GM21367 (cell line): ENCODE results near the gene ARNT2.

ENCODE experiments used
- ATAC-seq: cut with Tn5 transposase; IDR thresholded peaks from one replicate; pipeline ENCODE4 v1.9.1; 2021; ENCODE audit not compliant: unreplicated experiment

Gene ARNT2

DNA sequence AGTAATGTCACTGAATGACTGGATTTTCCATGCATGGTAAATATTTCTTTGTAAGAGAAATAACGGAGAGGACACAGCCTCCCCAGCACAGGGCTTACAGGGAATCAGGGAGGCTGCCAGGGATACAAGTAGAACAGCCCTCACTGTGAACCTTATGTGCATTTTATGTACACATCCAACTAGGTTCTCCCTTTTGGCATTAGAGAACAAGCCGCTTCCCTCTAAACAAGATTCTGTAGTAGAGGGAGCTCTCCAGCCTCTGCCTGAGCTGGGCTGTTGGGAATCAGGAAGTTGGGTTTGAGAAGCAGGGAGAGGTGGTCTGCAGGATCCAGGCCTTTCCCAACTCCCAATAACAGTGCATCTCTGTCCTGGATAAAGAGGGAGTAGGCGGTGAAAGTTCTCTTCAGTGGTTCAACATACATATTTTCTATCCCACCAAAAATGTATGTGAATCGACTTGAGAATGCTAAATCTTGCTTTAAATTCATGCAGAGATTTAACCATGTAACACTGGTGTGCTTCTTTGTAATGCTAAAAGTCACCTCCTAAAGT lies 83.7 kb downstream of the ARNT2 start:
- ATAC-seq, result no peak

DNA sequence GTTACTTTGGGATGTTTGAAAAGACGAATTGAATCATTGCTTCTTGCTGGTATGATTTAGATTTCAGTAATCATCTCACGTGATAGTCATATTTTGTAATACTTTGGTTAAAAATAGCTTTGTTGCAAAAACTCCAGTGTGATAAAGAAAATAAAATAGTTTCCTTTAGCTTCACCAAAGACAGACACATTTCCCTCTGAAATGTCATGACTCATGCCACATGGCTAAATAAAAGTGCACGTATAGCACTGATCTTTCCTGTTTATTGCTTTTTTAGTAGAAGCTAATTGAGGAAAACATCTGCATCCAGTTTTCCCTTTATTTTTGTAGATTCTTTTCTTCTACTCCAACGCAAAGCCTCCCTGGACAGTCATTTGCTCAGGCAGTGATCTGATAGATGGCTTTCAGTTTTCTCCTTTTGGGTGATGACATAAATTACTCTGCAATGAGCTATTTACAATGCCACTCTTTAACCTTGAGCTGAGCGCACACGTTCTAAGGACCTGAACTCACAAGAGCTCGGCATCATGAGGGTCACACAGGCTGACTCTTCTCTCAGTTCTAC lies 84.9 kb downstream of the ARNT2 start:
- ATAC-seq, result no peak

DNA sequence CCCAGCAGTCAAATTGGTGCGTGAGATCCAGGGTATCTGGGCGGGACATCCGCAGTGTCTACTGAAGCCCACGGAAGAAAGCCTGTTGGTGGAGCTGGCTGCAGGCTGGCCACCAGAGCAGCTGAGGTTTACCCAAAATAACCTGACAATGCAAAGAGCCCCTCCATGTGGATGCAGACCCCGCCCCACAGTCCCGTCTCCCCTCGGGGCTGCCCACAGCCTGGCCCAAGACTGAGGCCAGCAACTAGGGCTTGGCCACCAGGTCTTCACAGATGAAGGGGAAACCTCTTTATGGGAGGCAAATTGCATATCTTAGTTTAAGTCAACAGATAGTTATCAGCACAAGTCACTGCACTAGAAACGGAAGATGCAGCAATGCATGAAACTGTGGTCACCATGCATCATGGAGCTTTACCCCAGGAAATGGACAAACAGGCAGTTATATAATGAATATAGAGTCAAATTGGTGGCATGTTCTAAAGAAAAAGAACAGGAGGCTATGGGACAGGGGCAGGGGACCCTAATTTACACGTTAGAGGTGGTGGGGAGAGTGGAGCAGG lies 86.3 kb downstream of the ARNT2 start:
- ATAC-seq, result no peak

DNA sequence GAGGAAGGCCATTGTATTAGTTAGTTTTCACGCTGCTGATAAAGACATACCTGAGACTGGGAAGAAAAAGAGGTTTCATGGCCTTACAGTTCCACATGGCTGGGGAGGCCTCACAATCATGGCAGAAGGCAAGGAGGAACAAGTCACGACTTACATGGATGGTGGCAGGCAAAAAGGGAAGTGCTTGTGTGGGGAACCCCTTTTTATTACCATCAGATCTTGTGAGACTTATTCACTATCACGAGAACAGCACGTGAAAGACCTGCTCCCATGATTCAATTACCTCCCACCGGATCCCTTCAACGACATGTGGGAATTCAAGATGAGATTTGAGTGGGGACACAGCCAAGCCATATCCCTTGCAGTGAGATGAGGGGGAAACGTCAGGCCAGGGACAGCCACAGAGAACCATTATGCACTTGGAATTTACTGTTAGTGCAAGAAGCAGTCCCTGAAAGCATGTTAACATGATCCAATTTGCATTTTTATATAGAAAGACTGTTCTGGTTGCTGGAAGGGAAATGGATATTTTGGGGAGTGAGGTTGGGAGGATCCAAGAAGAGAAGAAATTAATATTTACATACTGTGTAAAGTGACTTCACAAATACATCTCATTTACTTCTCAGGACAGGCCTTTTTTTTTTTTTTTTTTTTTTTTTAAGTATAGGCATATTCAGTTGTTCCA lies 87.1 kb downstream of the ARNT2 start:
- no peak for ATAC-seq

DNA sequence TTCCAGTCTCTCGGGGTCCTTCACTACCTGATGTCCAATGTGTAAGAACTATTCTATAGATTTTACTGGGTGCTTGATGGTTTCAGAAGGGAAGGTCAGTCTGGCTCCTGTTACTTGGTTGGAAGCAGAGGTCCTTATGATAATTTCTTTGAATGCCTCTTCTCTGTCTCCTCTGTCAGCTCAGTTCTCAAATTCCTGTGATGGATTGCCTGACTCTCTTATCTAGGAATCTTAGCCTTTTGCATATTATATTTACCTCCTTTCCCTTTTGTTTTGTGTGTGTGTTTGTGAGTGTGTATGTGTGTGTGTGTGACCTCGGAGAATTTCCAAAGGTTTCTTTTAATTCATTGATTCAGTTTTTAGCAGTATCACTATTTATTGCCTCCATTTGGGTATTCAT lies 88.2 kb downstream of the ARNT2 start:
- no peak for ATAC-seq

DNA sequence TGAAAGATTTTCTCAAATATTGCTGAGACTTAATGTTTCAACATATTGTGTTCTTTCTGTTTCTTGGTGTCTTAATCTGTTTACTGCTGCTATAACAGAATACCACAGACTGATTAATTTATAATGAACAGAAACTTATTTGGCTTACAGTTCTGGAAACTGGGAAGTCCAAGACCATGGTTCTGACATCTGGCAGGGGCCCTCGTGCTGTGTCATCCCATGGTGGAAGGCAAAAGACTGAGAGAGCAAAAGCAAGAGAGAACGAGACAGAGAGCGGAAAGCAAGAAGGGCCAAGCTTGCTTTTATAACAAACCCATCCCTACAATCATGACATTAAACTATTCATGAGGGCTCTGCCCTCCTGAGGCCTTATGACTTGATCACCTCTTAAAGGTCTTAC lies 88.7 kb downstream of the ARNT2 start:
- no peak for ATAC-seq

DNA sequence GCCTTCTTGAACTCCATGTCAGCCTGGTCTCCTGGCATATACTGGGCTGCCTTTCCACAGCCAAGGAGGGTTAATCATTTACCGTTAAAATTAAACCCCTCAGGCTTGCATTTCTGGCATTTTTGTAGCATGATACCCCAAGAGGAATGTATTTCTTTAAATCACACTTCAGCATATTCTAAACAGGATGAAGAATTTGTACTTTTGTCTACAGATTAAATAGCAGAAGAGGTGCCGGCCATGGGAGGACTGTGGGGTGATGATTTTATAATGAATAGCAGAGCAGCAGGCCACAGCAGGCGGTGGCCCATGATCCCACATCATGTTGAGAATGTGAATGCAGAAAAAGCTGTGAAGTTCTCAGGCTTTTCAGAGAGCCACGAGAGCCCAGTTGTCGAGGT lies 90.2 kb downstream of the ARNT2 start:
- ATAC-seq, result no peak

DNA sequence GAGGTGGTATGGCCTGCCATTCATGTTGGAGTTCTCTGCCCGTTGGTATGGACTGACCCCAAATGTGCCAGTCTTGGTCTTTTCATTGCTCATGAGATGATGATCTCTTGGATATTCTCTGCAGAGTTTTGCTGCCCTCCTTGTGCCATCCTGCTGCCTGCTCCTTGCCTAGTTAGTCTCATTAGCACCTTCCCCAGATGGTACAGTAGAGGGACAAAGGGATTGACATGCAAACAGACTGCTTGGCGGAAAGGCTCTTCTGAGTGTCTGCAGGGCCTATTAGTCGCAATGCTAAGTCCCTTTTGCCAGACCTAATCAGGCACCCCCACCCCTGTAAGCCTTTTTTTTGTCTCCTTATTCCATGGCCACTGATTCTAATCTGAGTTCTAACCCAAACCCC lies 90.6 kb downstream of the ARNT2 start:
- ATAC-seq, result no peak

DNA sequence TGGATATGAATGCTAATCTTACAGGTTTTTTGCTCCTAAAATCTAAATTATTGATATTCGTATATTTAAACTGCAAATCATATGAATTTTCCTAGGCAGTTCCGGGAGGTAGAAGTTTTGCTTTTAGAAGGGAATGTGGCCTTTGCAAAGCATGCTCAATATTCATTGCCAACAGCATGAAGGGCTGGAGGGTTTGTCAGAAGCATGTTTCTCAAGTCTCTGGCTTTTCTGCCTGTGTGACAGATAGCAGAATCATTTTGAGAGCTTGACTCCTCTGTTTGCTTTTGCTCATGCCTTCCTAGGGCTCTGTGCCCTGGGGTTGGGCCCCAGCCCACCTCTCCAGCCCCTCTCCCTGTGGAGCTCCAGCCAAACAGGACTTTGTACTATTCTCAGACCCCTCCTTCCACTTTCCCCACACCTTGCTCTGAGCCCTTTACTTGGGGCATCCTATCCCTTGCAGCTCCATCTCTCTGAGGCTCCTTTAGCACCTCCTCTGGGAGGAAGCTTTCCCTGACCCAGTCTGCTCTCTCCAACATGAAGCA lies 91.3 kb downstream of the ARNT2 start:
- ATAC-seq, result no peak

DNA sequence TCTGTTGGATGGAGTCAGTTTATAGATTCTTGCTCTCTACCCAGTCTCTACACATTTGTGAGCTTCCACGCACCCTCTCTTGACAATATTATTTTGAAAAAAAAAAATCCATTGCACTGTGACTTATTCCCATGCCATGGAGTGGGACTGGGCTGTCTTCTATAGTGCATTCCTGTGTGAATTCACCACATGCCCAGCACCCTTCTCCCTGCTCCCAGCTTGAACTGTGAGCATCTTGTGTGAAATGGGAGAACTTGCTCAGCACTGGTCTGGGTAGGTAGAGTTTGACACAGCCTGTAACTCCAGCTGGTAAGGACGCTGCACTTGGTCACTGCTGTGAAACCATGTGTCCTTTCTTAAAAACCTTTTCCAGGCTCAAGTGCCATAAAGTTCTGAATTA lies 91.9 kb downstream of the ARNT2 start:
- no peak for ATAC-seq

DNA sequence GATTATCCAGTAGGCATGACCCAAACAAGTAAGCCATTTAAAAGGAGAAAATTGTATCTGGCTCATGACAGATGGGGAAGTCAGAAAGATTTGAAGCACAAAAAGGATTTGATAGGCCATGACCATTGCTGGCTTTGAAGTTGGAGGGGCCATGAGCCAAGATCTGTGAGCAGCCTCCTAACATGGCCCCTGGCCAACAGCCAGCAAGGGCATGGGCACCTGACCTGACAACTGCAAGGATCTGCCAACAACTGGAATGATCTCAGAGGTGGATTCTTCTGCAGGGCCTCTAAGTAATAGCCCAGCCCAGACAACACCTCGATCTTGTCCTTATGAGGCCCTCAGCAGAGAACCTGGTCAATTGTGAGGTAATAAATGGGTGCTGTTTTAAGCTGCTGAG lies 93.0 kb downstream of the ARNT2 start:
- no peak for ATAC-seq

DNA sequence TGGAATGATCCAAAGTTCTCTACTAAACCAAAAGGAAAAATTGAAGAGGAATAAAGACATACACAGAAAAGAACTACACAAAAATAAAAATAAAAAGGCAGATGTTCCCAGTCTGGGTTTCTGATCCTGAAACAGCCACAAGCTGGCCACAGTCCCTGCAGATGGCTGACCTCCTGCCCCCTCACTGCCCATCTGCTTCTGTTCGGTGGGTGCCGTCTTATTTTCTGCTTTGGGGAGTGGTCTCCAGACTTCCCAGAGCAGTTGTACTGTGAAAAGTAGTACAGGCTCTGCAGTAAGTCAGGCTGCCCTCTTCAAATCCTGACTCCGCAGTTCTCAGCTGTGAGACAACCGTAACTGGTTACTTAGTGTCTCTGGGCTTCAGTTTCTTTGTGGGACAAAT lies 94.5 kb downstream of the ARNT2 start:
- ATAC-seq, result no peak

DNA sequence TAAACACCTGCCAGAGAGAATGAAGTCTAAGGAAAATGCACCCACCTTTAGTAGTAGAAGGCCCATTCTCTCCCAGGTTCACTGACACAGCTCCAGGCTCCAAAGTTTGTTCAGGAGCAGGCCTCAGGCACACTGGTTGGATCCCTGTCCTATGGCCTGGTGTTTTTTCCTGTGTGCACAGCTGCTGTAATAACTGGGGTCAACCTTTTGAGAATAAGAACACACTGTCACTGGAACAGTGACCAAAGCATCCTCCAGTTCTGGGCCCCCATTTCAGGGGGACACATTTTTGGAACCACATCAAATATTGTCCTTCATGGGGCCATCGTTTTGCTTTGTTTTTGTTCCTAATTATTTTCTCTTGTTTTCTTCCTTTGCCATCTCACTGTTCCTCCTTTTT lies 95.8 kb downstream of the ARNT2 start:
- no peak for ATAC-seq

DNA sequence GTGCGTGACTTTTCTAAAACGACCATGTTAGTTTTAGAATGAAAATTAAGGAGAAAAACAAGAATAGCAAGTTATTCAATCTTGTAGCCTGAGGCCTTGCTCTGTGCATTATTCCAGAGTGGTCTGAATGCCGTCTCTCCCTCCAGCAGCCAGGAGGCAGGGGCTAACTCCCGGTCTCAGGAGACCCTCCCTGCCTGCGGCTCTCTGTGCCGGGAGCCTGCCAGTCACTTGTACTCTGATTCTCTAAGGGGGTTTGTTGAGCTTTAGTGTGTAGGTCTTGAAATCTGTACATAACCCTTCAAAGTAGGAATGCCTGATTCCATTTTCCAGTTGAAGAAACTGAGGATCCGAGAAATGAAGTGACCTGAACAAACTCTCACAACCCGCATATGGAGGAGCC lies 97.3 kb downstream of the ARNT2 start:
- ATAC-seq, result no peak

DNA sequence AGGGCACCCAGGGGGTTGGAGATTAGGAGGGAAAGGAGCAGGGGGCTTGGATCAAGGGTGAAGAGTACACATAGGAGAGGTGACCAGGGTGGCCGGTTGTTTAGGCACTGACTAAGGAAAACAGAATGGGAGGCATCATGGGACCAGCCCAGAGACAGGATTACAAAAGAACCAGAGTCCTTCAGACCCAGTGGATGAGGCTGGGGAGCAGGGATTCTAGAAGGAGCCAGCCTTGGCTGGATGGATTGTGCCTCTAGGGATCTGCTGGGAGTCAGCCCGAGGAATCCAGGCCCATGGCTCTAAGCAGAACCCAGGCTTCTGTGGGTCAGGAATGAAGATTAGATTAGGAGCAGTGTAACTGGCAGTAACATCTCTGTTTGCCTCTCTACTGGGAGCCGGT lies 98.6 kb downstream of the ARNT2 start:
- ATAC-seq, result no peak

DNA sequence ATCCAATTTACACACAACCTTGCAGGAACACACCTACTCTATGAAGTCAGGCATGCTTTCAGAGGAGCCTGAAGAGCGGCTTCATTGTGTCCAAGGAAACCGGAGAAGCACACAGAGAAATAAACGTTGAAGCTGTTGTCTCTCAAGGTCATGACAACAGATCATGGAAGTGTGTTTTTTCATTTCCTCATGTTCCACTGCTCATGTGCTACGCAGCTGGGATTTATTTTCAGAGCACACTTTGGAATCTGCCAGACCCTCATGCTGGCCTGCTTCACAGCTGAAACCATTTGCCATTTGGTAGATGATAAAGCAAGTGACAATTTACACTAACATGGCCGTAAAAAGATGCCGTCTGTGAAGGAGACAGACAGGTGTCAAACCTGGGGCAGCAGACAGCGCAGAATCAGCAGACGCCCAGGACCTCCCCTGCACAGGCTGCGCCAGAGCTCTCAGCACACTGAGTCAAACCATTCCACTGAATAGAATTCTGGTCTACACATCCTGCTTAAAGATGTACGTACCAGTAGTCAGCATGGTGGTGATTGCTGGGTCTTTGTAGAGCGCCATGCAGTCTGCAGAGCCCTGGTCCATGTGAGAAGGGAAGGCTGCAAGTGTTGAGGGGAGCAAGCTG lies 99.3 kb downstream of the ARNT2 start:
- ATAC-seq, result no peak

DNA sequence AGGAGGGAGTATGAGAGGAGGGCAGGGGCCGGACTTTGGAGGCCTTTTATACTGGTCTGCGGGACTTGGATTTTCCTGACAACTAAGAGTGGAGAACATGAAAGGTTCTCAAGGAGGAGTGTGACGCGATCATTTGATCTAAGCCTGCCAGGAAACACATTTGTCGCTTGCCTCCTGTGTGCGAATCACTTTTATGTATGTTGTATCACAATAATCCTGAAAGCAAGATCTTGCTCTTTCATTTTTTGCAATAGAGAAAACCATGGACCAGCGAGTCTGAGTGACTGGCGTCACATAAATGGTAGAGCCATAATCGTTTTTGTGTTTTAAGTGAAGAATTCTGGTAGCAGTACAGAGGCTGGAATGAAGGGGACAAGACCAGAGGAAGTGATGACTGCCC lies 100.7 kb downstream of the ARNT2 start:
- no peak for ATAC-seq

DNA sequence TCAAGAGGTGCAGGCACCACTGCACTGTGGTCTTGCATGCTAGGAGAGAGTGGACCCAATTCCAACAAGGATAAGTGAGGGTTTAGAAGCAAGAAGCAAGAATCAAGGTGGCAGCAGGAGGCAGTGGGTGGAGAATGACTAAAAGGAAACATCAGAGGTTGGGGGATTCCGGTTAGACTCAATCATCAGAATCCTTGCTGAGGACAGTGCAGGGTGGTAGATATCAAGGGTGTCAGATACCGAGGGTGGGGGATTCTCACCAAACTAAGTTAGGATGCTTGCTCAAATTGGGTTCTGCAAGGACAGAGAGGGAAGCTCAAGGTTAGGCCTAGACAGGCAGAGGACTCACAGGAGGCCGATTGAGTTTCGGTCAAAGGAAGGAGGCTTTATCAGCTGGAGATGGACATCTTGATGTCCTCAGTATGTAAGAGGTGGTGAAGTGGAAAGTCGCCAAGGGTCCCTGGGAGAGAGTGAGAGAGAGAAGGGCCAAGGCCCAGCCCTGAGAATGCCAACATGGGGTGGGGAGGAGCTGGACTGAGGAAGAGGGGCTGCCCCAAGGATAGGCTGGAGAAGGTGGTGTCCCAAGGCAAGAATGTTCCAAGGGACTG lies 102.2 kb downstream of the ARNT2 start:
- ATAC-seq, result no peak

DNA sequence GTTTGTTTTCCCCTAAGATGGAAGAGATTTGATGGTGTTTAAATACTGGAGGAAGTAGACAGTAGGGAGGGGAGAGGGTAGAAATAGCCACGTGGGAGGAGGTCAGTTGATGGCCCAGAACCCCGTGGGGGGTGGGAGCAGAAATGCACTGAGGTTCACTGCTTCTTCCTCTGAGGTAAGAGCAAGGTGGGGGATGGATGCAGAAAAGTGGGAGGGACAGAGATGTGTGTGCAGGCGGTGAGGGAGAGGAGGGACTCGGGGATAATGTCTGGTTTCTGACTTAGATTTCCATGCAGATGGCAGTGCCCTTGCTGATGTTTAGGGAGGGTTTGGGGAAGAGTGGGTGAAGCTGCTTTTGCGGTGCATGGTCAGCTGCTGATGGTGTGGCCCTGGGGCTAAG lies 102.9 kb downstream of the ARNT2 start:
- ATAC-seq, result no peak

DNA sequence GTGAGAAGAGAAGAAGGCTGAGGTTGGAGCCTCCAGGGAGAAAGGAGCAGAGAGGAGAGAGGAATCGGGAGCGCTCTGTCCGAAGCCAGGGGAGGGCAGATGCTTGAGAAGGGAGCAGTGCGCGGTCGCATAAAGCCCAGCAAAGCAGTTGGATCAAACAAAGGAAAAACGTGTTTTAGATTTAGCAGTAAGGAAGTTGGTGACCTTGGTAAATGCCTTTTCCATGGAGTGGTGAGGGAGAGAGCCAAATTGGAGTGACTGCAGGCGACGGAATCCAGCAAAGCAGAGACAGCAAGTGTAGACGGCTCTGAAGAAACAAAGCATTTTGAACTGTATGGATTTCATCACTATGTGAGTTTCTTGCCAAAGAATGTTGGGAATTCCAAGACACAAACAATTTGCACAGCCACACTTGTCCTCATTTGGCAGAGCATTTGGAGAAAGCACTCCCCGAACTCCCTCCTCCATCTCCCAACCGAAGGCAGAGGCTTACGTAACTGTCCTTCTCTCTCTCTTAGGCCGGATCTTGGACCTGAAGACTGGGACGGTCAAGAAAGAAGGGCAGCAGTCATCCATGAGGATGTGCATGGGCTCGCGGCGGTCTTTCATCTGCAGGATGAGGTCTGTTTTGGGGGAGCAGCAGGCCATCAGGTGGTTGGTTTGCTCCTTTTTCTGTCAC lies 103.6 kb downstream of the ARNT2 start:
- no peak for ATAC-seq

DNA sequence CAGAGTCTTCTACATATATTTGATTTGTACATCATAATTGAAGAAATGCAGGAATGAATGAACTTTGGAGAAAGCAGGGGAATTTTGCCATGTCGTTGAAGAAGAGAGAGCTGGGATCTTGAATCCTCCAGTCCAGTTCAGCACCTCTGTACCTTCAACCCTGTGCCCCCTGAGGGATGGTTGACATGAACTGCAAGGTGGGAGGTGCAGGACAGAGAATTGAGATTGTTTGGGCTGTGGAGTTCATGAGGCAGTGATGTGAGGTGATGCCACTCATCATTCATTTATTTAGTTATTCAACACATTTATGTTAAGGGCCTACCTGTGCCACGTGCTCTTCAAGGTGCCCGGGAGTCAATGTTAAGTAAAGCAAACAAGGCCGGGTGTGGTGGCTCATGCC lies 104.6 kb downstream of the ARNT2 start:
- ATAC-seq, result no peak
